ENCODE measurements around the gene CNTNAP1.
A peak's percentile ranks its signal among the peaks of the same experiment; 100 is the strongest.

CNTNAP1 gene

GRCh38 chr17:42670789-42671657 is 11.3 kb upstream of the CNTNAP1 start:
- DNase-seq (ENCODE audit: low spot score), result no peak

- no peak for DNase-seq (ENCODE audit: low spot score)
Observed at GRCh38 chr17:42672038-42672437, 10.3 kb upstream of the CNTNAP1 start.

- no peak for DNase-seq (ENCODE audit: low spot score)
Observed at GRCh38 chr17:42673266-42673884, 9.0 kb upstream of the CNTNAP1 start.

GRCh38 chr17:42673885-42674754 is 8.2 kb upstream of the CNTNAP1 start:
- peak; percentile 37 for DNase-seq (ENCODE audit: low spot score)

GRCh38 chr17:42674755-42675347 is 7.5 kb upstream of the CNTNAP1 start:
- no peak for DNase-seq (ENCODE audit: low spot score)

GRCh38 chr17:42675348-42675964 is 6.9 kb upstream of the CNTNAP1 start:
- DNase-seq (ENCODE audit: low spot score), result no peak

GRCh38 chr17:42675965-42676423 is 6.3 kb upstream of the CNTNAP1 start:
- peak; percentile 48 for DNase-seq (ENCODE audit: low spot score)

- no peak for DNase-seq (ENCODE audit: low spot score)
Observed at GRCh38 chr17:42676424-42677011, 5.8 kb upstream of the CNTNAP1 start, which contains the start of gene PLEKHH3. Gene PLEKHH3 (minus strand): TSS chr17:42676994. CDS start chr17:42676563, 431 bp downstream.

GRCh38 chr17:42677012-42677857 is 5.1 kb upstream of the CNTNAP1 start:
- DNase-seq (ENCODE audit: low spot score), result peak; percentile 99

- DNase-seq (ENCODE audit: low spot score), result peak; percentile 95
Observed at GRCh38 chr17:42677921-42678781, 4.2 kb upstream of the CNTNAP1 start.

- peak; percentile 85 for DNase-seq (ENCODE audit: low spot score)
Observed at GRCh38 chr17:42678951-42679491, 3.3 kb upstream of the CNTNAP1 start.

GRCh38 chr17:42679492-42680330 is 2.6 kb upstream of the CNTNAP1 start:
- DNase-seq (ENCODE audit: low spot score), result peak; percentile 87

- peak; percentile 84 for DNase-seq (ENCODE audit: low spot score)
Observed at GRCh38 chr17:42680331-42680808, 2.0 kb upstream of the CNTNAP1 start.

GRCh38 chr17:42682722-42683403 is 532 bp downstream of the CNTNAP1 start:
- peak; percentile 69 for DNase-seq (ENCODE audit: low spot score)

GRCh38 chr17:42683407-42684034 is 1.2 kb downstream of the CNTNAP1 start:
- DNase-seq (ENCODE audit: low spot score), result no peak

GRCh38 chr17:42684929-42685556 is 2.7 kb downstream of the CNTNAP1 start:
- no peak for DNase-seq (ENCODE audit: low spot score)

Data from RKO (cell line).